SU-DHL-6 (cell line): ENCODE measurements around the gene CBX7.

Experiments
- H2AFZ ChIP-seq: fragments of 200-600 bp; sonication (generic); 2 replicates; pipeline ENCODE4 v1.6.1; 2014; ENCODE audit warnings: low read depth, mild to moderate bottlenecking, moderate library complexity, mixed read lengths, antibody characterized with exemption, low read length; ENCODE audit not compliant: severe bottlenecking
- H3F3A ChIP-seq: fragments of 200-600 bp; shearing (Covaris generic); 2 replicates; pipeline ENCODE4 v1.6.0; 2016; ENCODE audit warnings: antibody characterized with exemption, mild to moderate bottlenecking; ENCODE audit not compliant: insufficient read depth
- H3K27ac ChIP-seq: fragments of 200-600 bp; sonication (generic); 2 replicates; pipeline ENCODE4 v1.5.1; 2016; ENCODE audit warnings: low read depth, mild to moderate bottlenecking, low read length, moderate library complexity, mixed read lengths
- H3K27me3 ChIP-seq: fragments of 200-600 bp; sonication (generic), shearing (Covaris generic); 2 replicates; pipeline ENCODE4 v1.6.0; 2014; ENCODE audit warnings: mild to moderate bottlenecking, low read length
- H3K36me3 ChIP-seq: fragments of 200-600 bp; sonication (generic); 2 replicates; pipeline ENCODE4 v1.6.1; 2014; ENCODE audit warnings: mild to moderate bottlenecking, low read length, mixed read lengths
- H3K4me2 ChIP-seq: fragments of 300-600, 200-600 bp; shearing (Covaris generic), sonication (generic); 2 replicates; pipeline ENCODE4 v1.6.0; 2014; ENCODE audit warnings: low read length, low read depth, mild to moderate bottlenecking; ENCODE audit not compliant: poor library complexity, severe bottlenecking
- H3K4me3 ChIP-seq: fragments of 200-600 bp; sonication (generic); 2 replicates; pipeline ENCODE4 v1.5.1; 2014; ENCODE audit warnings: antibody characterized with exemption, low read length, mild to moderate bottlenecking, mixed read lengths; ENCODE audit not compliant: insufficient read depth, poor library complexity, severe bottlenecking
- H3K79me2 ChIP-seq: fragments of 200-600 bp; sonication (generic); 2 replicates; pipeline ENCODE4 v1.6.1; 2014; ENCODE audit warnings: mild to moderate bottlenecking, low read length, moderate library complexity; ENCODE audit not compliant: insufficient read depth
- H3K9ac ChIP-seq: fragments of 200-600 bp; sonication (generic); 2 replicates; pipeline ENCODE4 v1.7.0; 2014; ENCODE audit warnings: mild to moderate bottlenecking, low read length
- H3K9me2 ChIP-seq: fragments of 200-600 bp; sonication (generic); replicated peaks from 2 replicates; pipeline ENCODE4 v1.6.1; 2014; ENCODE audit warnings: low read length; ENCODE audit not compliant: insufficient read depth
- H3K9me3 ChIP-seq: fragments of 200-600 bp; sonication (generic); 2 replicates; pipeline ENCODE4 v1.6.1; 2014; ENCODE audit warnings: low read length, mixed read lengths; ENCODE audit not compliant: insufficient read depth
- H4K20me1 ChIP-seq: fragments of 200-600 bp; sonication (generic); 2 replicates; pipeline ENCODE4 v1.6.1; 2014; ENCODE audit warnings: low read depth, mild to moderate bottlenecking, antibody characterized with exemption, low read length, moderate library complexity, mixed read lengths
- EZH2phosphoT487 ChIP-seq: fragments of 200-600 bp; sonication (generic), shearing (Covaris generic); conservative IDR thresholded peaks from 2 replicates; pipeline ENCODE4 v1.6.1; 2018; ENCODE audit warnings: mild to moderate bottlenecking, antibody characterized with exemption, low read length, moderate library complexity, mixed read lengths
- TF ChIP-seq, protein P1 (sequence below): fragments of 200-600 bp; sonication (generic); IDR thresholded peaks from one replicate; pipeline ENCODE4 v1.5.1; 2017; ENCODE audit warnings: antibody characterized with exemption, mild to moderate bottlenecking, low read length, moderate library complexity; ENCODE audit not compliant: insufficient read depth, poor library complexity, severe bottlenecking

CBX7 gene

GRCh38 chr22:39178206-39179111 lies 26.0 kb upstream of the CBX7 start:
- no peak overlapping the region for H3K9ac ChIP-seq
- H3K4me2 ChIP-seq = no peak overlapping the region
- no peaks in the 10 kb centered on the region for H4K20me1 ChIP-seq
- H3K36me3 ChIP-seq = no peaks in the 10 kb centered on the region
- H3K27me3 ChIP-seq = no peaks in the 10 kb centered on the region
- no peaks in the 10 kb centered on the region for H3K79me2 ChIP-seq
- H3K9me2 ChIP-seq = no peaks in the 10 kb centered on the region
- no peaks in the 10 kb centered on the region for H3F3A ChIP-seq
- no peak overlapping the region for H3K4me3 ChIP-seq
- TF ChIP-seq EZH2phosphoT487 = no peak
- TF ChIP-seq, protein P1, sequence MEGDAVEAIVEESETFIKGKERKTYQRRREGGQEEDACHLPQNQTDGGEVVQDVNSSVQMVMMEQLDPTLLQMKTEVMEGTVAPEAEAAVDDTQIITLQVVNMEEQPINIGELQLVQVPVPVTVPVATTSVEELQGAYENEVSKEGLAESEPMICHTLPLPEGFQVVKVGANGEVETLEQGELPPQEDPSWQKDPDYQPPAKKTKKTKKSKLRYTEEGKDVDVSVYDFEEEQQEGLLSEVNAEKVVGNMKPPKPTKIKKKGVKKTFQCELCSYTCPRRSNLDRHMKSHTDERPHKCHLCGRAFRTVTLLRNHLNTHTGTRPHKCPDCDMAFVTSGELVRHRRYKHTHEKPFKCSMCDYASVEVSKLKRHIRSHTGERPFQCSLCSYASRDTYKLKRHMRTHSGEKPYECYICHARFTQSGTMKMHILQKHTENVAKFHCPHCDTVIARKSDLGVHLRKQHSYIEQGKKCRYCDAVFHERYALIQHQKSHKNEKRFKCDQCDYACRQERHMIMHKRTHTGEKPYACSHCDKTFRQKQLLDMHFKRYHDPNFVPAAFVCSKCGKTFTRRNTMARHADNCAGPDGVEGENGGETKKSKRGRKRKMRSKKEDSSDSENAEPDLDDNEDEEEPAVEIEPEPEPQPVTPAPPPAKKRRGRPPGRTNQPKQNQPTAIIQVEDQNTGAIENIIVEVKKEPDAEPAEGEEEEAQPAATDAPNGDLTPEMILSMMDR = no peak
- no peaks in the 10 kb centered on the region for H3K9me3 ChIP-seq
- no peak overlapping the region for H3K27ac ChIP-seq
- no peak overlapping the region for H2AFZ ChIP-seq

DNA sequence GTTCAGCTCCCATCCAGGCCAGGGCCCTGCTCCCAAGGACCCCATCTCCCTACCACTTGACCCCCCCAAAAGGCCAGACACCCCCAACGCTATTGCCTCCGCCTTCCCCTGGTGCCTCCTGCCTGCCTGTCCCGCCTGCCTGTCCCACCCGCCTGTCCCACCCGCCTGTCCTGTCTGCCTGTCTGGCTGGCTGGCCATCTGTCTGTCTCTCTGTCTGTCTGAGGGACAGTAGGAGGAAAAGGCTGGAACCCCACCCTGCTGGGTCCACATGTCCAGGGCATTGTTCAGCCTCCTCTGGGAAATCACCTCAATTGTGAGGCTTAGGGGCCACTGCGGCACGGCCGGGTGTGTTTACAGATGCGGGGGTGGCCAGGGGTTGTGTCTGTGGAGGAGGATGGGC lies 25.3 kb upstream of the CBX7 start:
- H3K27me3 ChIP-seq = no peaks in the 10 kb centered on the region
- no peaks in the 10 kb centered on the region for H3K79me2 ChIP-seq
- TF ChIP-seq, protein P1 = no peak
- no peak for TF ChIP-seq EZH2phosphoT487
- H4K20me1 ChIP-seq = no peaks in the 10 kb centered on the region
- H3F3A ChIP-seq = no peaks in the 10 kb centered on the region
- no peaks in the 10 kb centered on the region for H3K9me3 ChIP-seq
- H3K27ac ChIP-seq = no peak overlapping the region
- no peaks in the 10 kb centered on the region for H3K9me2 ChIP-seq
- no peak overlapping the region for H2AFZ ChIP-seq
- H3K9ac ChIP-seq = no peak overlapping the region
- no peak overlapping the region for H3K4me2 ChIP-seq
- no peak overlapping the region for H3K4me3 ChIP-seq
- no peaks in the 10 kb centered on the region for H3K36me3 ChIP-seq

DNA sequence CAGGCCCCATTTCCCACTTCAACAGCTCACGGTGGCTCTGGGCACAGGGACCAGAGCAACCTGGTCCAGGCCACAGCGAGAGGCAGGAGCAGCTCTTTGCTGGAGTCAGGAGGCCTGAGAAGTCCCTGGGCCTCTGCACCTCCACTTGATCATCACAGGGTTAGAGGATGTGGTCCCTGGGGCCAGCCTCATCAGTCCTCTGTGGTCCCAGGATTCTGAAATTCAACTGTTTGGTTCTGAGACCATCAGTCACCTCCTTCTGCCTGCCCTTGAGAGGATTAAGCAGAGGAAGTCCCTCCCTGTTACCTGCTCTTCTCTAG lies 24.9 kb upstream of the CBX7 start:
- H3K27me3 ChIP-seq = no peaks in the 10 kb centered on the region
- no peaks in the 10 kb centered on the region for H4K20me1 ChIP-seq
- H3F3A ChIP-seq = no peaks in the 10 kb centered on the region
- no peak overlapping the region for H3K9ac ChIP-seq
- H3K9me2 ChIP-seq = no peaks in the 10 kb centered on the region
- H2AFZ ChIP-seq = no peak overlapping the region
- no peaks in the 10 kb centered on the region for H3K9me3 ChIP-seq
- no peak overlapping the region for H3K4me3 ChIP-seq
- no peak overlapping the region for H3K4me2 ChIP-seq
- H3K79me2 ChIP-seq = no peaks in the 10 kb centered on the region
- no peaks in the 10 kb centered on the region for H3K36me3 ChIP-seq
- TF ChIP-seq EZH2phosphoT487 = no peak
- TF ChIP-seq, protein P1 = no peak
- H3K27ac ChIP-seq = no peak overlapping the region
